Osteocyte (in vitro differentiated cells): ENCODE results near the gene WDR27. TPM values are rescaled to one million over a fixed set of nuclear protein-coding genes. Genes with fewer than 3 reads are reported as not detected.

Source experiments
- DNase-seq: peaks from one replicate; pipeline ENCODE4 v3.0.0; 2021; ENCODE audit warnings: mixed read lengths; ENCODE audit not compliant: unreplicated experiment; ENCODE audit errors: extremely low spot score
- H3K27ac Mint-ChIP-seq: one replicate; pipeline ENCODE4 v1.8.0; 2021; ENCODE audit warnings: mild to moderate bottlenecking, mixed read lengths; ENCODE audit not compliant: unreplicated experiment
- H3K27me3 Mint-ChIP-seq: one replicate; pipeline ENCODE4 v1.8.0; 2021; ENCODE audit warnings: mixed read lengths; ENCODE audit not compliant: unreplicated experiment
- H3K36me3 Mint-ChIP-seq: one replicate; pipeline ENCODE4 v1.8.0; 2021; ENCODE audit warnings: mixed read lengths; ENCODE audit not compliant: unreplicated experiment
- H3K4me1 Mint-ChIP-seq: one replicate; pipeline ENCODE4 v1.8.0; 2021; ENCODE audit warnings: mixed read lengths; ENCODE audit not compliant: unreplicated experiment
- H3K4me3 Mint-ChIP-seq: one replicate; pipeline ENCODE4 v1.8.0; 2021; ENCODE audit warnings: mild to moderate bottlenecking, moderate library complexity, mixed read lengths; ENCODE audit not compliant: unreplicated experiment
- H3K9me3 Mint-ChIP-seq: one replicate; pipeline ENCODE4 v1.8.0; 2021; ENCODE audit warnings: mixed read lengths; ENCODE audit not compliant: unreplicated experiment
- total RNA-seq: library from RNA; stranded (reverse); gene quantifications from 2 replicates; pipeline ENCODE4 v1.2.1, GENCODE V29; 2021
- TF ChIP-seq, protein P1 (sequence below): fragments of 200-600 bp; sonication (generic); IDR thresholded peaks from 2 replicates; pipeline ENCODE4 v1.5.0; 2021; ENCODE audit warnings: antibody characterized with exemption, mild to moderate bottlenecking, moderate library complexity

Gene WDR27
- total RNA-seq, 1 donor from 2014 or later = 37.4 TPM

DNA sequence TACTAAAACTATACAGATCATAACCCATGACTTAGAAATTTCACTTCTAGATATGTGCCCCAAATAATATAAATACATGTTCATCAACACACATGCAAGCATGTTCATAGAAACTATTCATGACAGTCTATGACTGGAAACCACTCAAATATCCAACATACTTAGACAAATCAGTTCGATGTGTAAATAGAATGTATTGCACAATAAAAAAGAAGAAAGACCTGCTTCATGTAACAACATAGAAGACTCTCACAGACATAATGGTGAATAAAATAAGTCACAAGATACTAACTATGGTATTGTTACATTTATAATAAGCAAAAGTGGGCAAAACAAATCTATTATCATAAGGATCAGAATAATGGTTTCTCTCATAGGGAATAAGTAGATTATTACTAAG, 284.7 kb downstream of the WDR27 start:
- no peak for DNase-seq
- Mint-ChIP-seq H3K4me3 (no peak overlapping the region), H3K9me3 (peaks cover 27% of the 10 kb centered on the region), H3K27me3 (no peaks in the 10 kb centered on the region), H3K36me3 (peaks cover 4% of the 10 kb centered on the region), H3K4me1 (no peaks in the 10 kb centered on the region), H3K27ac (no peak overlapping the region)
- TF ChIP-seq, protein P1, sequence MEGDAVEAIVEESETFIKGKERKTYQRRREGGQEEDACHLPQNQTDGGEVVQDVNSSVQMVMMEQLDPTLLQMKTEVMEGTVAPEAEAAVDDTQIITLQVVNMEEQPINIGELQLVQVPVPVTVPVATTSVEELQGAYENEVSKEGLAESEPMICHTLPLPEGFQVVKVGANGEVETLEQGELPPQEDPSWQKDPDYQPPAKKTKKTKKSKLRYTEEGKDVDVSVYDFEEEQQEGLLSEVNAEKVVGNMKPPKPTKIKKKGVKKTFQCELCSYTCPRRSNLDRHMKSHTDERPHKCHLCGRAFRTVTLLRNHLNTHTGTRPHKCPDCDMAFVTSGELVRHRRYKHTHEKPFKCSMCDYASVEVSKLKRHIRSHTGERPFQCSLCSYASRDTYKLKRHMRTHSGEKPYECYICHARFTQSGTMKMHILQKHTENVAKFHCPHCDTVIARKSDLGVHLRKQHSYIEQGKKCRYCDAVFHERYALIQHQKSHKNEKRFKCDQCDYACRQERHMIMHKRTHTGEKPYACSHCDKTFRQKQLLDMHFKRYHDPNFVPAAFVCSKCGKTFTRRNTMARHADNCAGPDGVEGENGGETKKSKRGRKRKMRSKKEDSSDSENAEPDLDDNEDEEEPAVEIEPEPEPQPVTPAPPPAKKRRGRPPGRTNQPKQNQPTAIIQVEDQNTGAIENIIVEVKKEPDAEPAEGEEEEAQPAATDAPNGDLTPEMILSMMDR = no peak

DNA sequence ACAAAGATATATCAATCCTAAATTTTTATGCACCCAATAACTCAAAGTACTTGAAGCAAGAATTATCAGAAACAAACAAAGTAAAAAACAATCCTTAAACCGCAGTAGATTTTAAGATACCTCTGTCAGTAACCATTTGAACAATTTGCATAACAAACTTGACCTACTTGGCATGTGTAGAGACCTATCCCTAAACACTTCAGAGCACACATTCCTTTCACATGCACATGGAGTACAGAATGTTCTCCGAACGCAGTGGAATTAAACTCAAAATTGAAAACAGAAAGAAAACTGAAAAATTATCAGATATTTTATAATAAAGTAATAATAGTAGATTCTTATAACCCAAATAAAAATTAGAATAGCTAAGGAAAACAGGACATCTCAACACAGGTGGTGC, 285.6 kb downstream of the WDR27 start:
- H3K4me3 Mint-ChIP-seq = no peak overlapping the region

DNA sequence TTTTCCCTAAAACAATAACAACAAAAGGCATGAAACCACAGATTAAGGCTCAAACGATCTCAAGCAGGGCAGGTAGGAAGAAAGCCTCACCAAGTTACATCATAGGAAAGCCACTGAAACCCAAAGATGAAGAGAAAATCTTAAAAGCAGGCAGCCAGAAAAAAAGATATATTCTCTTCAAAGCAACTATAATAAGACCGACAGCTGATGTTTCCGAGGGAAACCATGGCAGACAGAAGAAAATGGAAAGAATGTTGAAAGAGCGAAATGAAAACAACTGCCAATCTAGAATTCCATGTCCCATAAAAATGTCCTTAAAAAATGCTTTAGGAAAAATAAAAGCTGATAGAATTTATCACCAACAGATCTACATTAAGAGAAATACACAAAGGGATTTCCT, 286.6 kb downstream of the WDR27 start:
- peaks cover 4% of the 10 kb centered on the region for H3K36me3 Mint-ChIP-seq
- peaks cover 30% of the 10 kb centered on the region for H3K9me3 Mint-ChIP-seq
- H3K4me1 Mint-ChIP-seq = no peaks in the 10 kb centered on the region
- no peak for DNase-seq
- H3K27ac Mint-ChIP-seq = no peak overlapping the region
- no peak overlapping the region for H3K4me3 Mint-ChIP-seq
- TF ChIP-seq, protein P1 = no peak
- no peaks in the 10 kb centered on the region for H3K27me3 Mint-ChIP-seq

More for the DNA sequence above, 285.6 kb downstream of the WDR27 start:
- Mint-ChIP-seq H3K27me3 (no peaks in the 10 kb centered on the region), H3K4me1 (no peaks in the 10 kb centered on the region), H3K9me3 (peaks cover 27% of the 10 kb centered on the region), H3K36me3 (peaks cover 4% of the 10 kb centered on the region), H3K27ac (no peak overlapping the region)
- TF ChIP-seq, protein P1 = no peak
- DNase-seq = no peak

DNA sequence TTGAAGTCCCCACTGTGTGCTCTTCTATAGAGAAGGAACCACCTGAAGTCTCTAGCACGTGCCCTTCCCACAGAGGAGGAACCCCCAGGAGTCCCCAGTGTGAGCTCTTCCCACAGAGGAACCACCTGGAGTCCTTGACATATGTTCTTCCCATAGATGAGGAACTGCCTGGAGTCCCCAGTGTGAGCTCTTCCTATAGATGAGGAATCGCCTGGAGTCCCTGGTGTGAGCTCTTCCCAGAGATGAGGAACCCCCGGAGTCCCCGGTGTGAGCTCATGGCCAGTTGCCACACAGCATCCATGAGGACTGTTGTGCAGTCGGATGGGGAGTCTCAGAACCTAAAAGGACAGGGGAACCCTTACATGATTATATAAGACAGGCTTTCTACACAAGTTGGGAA, 290.1 kb downstream of the WDR27 start:
- TF ChIP-seq, protein P1 = no peak
- H3K27ac Mint-ChIP-seq = no peak overlapping the region
- peaks cover 38% of the 10 kb centered on the region for H3K9me3 Mint-ChIP-seq
- H3K4me1 Mint-ChIP-seq = no peaks in the 10 kb centered on the region
- no peak overlapping the region for H3K4me3 Mint-ChIP-seq
- peaks cover 4% of the 10 kb centered on the region for H3K36me3 Mint-ChIP-seq
- DNase-seq = no peak
- H3K27me3 Mint-ChIP-seq = no peaks in the 10 kb centered on the region

DNA sequence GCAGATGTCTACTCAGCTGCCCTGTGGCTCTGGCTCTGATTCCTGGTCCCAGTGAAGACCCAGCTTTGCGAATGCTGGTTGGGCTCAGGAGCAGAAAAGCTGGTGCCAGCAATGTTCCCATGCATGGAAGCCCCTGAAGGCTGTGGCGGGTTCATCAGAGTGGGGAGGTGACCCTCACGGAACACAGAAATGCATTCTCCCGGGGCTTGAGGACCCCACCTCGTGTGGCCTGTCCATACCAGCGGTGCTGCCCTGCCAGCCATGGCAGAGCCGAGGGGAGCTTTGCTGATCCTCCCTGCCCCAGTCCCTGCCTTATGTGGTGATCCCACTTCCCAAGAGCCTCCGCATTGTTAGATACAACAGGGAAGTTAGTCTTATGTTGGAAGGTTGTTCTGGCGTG, 290.5 kb downstream of the WDR27 start:
- no peaks in the 10 kb centered on the region for H3K27me3 Mint-ChIP-seq
- no peak overlapping the region for H3K27ac Mint-ChIP-seq

More for the DNA sequence above, 290.5 kb downstream of the WDR27 start:
- no peak overlapping the region for H3K4me3 Mint-ChIP-seq
- no peaks in the 10 kb centered on the region for H3K4me1 Mint-ChIP-seq
- TF ChIP-seq, protein P1 = no peak
- H3K9me3 Mint-ChIP-seq = peaks cover 35% of the 10 kb centered on the region
- DNase-seq = peak; percentile 82
- H3K36me3 Mint-ChIP-seq = peaks cover 4% of the 10 kb centered on the region
